Activated naive CD8-positive, alpha-beta T cell treated with anti-CD3 and anti-CD28 coated beads, Interleukin-2, amount 50 U/mL, for 24 hours (primary cell): ENCODE measurements around the gene TRPM2.
"Not testable (repeated sequence)": the region's sequence is repeated elsewhere in the genome, so short reads cannot be mapped to it uniquely, and the experiment has no call there.

Source experiments
- ATAC-seq: fragments of 150-1000 bp; cut with Tn5 transposase; one replicate; pipeline ENCODE4 v1.10.0; 2021
- DNase-seq: peaks from one replicate; pipeline ENCODE4 v3.0.0; 2021
- H3K27ac Mint-ChIP-seq: one replicate; pipeline ENCODE4 v1.8.0; 2021; ENCODE audit warnings: mild to moderate bottlenecking, mixed read lengths
- H3K27me3 Mint-ChIP-seq: one replicate; pipeline ENCODE4 v1.8.0; 2021; ENCODE audit warnings: mixed read lengths
- H3K36me3 Mint-ChIP-seq: one replicate; pipeline ENCODE4 v1.8.0; 2021; ENCODE audit warnings: low read depth, mixed read lengths
- H3K4me1 Mint-ChIP-seq: one replicate; pipeline ENCODE4 v1.8.0; 2021; ENCODE audit warnings: mixed read lengths
- H3K4me3 Mint-ChIP-seq: one replicate; pipeline ENCODE4 v1.8.0; 2021; ENCODE audit warnings: mild to moderate bottlenecking, moderate library complexity, mixed read lengths
- H3K9me3 Mint-ChIP-seq: one replicate; pipeline ENCODE4 v1.8.0; 2021; ENCODE audit warnings: mixed read lengths

The TRPM2 gene

DNA sequence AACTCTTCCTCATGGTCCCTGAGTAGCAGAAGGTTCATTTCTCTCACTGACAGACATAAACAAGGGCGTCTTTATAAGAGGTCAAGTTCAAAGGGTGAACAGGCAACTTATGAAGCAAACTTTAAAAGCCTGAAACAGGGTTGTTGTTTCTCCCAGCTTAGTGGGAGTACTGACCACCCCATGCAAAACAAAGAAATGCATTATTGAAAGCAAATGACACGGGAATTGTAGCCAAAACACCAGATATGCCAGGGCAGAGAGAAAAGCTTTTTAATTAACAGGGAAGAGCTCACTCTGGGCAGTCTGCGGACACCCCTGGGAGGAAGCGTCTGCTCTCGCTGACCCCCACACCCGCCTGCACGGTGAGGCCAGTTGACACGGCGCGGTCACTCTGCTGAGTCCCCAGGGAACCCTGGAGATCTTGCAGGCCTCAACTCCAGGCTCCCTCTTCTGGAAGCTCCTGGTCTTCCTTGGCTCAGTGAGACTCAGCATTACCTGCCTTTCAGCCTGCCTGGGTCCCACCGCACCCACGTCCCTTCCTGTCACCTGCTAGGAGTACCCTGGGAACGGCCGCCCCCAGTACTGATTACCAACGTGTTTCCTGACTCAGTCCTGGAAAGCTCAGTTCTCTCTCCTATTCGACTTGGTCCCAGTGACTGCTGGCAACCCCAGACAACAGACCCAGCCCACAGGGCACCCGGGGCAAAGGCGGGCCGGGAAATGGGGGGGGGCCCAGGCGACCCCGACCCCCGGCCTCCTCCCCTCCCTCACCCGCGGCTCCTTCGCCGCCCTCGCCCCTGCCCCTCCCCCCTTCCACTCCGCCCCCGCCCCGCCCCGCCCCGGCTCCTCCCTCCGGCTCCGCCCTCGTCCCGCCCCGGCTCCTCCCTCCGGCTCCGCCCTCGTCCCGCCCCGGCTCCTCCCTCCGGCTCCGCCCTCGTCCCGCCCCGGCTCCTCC lies 15.2 kb upstream of the TRPM2 start:
- ATAC-seq, result no peak
- Mint-ChIP-seq H3K4me3 (no peak overlapping the region), H3K9me3 (no peaks in the 10 kb centered on the region), H3K27me3 (no peaks in the 10 kb centered on the region), H3K4me1 (peaks cover 14% of the 10 kb centered on the region), H3K36me3 (no peaks in the 10 kb centered on the region), H3K27ac (peak overlapping the region; percentile 29)
- DNase-seq, result peak; percentile 31

DNA sequence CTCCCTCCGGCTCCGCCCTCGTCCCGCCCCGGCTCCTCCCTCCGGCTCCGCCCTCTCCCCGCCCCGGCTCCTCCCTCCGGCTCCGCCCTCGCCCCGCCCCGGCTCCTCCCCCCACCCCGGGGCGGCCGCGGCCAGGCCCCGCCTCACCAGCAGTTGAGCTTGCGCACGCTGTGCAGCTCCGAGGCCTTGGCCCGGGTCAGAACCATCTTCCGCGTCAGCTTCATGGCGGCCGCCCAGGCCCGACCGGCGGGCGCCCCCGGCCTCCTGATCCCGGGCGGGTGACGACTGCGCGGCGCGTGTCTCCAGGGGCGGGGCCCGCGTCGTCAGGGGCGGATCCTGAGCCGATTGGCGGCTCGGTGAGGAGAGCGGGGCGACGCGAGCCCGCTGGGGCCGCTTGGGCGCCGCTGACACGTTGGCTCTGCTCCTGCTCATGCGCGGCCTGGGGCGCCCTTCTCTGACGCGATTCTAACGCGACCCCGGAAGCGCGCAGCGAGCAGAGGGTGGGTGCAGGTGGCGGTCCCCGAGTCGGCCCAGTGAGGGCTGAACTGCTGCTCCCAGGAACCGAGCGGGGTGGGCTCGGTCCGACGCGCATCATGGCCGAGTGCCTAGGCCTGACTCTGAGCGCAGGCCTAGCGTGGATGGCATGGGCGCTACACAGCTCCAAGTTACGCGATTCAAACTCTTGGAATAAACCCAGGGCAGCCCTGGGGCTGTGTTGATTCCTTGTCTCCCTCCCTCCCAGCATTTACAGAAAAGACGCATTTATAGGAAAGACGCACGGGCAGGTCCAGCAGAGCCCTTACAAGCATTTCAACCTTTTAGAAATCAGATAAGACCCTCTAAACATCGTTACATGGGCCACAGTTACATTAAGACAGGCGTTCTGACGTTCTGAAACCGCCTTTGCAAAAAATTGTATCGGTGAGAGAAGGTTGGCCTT lies 14.2 kb upstream of the TRPM2 start, which contains the start of gene CFAP410:
CFAP410 (minus strand) TSS at position 420 of the 940 bp plus-strand sequence; CDS start at position 224, 196 bp downstream.
- H3K9me3 Mint-ChIP-seq, result no peaks in the 10 kb centered on the region
- H3K27me3 Mint-ChIP-seq, result no peaks in the 10 kb centered on the region
- peaks cover 14% of the 10 kb centered on the region for H3K4me1 Mint-ChIP-seq
- H3K4me3 Mint-ChIP-seq, result peak within 1 kb of the TSS; percentile 95
- H3K36me3 Mint-ChIP-seq, result no peaks in the 10 kb centered on the region
- H3K27ac Mint-ChIP-seq, result peak within 1 kb of the TSS; percentile 95
- DNase-seq (peak; percentile 95), ATAC-seq (peak; percentile 96)

DNA sequence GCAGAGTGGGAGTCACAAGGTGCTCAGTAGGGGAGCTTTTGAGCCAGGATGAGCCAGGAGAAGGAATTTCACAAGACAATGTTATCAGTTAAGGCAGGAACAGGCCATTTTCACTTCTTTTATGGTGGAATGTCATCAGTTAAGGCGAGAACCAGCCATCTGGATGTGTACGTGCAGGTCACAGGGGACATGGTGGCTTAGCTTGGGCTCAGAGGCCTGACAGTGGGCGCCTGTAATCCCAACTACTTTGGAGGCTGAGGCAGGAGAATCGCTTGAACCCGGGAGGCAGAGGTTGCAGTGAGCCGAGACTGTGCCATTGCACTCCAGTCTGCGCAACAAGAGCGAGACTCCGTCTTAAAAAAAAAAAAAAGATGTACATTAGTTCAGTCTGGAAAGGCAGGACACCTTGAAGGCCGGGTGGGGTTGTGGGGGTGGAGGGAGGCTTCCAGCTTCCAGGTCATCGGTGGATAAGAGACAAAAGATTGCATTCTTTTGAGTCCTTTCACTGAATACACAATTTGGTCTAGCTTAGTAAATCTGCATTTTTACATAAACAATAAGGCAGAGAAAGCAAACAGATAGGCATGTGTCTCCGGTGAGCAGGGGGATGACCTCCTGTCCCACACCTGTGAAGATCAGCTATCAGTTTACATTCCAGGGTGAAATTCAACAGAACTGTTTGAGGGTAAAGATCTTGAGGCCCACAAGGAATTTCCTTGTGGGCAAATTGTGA lies 11.5 kb upstream of the TRPM2 start:
- H3K4me3 Mint-ChIP-seq, H3K36me3 Mint-ChIP-seq, DNase-seq, H3K27me3 Mint-ChIP-seq, H3K9me3 Mint-ChIP-seq, H3K27ac Mint-ChIP-seq, ATAC-seq: not testable (repeated sequence)
- peaks cover 14% of the 10 kb centered on the region for H3K4me1 Mint-ChIP-seq

DNA sequence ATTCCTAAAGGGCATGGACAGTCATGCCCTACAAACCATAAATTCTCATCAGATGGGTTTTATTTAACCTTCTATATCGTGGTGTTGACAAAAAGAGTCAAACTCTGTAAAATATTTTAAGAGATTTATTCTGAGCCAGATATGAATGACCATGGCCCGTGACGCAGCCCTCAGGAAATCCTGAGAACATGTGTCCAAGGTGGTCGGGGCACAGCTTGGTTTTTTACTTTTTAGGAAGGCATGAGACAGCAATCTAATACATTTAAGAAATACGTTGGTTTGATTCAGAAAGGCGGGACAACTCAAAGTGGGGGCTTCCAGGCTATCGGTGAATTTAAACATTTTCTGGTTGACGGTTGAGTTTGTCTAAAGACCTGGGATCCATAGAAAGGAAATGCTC lies 10.4 kb upstream of the TRPM2 start:
- not testable (repeated sequence) for H3K27me3 Mint-ChIP-seq, H3K27ac Mint-ChIP-seq, H3K4me3 Mint-ChIP-seq, H3K9me3 Mint-ChIP-seq, DNase-seq, ATAC-seq, H3K36me3 Mint-ChIP-seq
- H3K4me1 Mint-ChIP-seq, result peaks cover 13% of the 10 kb centered on the region

DNA sequence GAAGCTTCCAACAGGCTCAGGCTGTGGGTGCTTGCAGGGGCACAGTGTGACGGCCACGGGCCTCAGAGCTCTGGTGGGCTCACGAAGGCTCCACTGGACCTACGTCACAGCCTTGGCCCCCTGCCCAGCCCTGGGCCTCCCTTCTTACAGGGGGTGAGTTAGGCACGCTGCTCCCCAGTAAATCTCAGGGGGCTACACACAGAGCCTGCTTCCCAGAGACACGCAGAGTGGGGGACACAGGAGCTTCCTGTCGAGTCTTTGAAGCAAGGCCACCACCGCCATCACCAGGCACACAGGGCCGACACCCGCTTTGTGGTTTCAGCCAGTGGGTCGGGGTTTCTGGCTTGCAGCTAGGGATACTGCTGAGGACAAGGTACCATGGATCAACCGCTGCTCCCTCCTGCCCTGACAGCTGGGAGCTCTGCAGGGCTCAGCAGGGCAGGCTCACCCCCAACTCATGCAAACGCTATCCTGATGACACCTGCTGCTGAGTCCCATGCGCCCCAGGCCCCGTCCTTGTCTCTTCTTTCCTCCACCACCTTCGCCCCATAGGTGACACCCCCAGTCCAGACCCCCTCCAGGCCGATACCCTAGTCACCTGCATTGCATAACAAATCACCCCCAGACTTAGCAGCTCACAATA lies 8.8 kb upstream of the TRPM2 start:
- DNase-seq (no peak), ATAC-seq (no peak)
- Mint-ChIP-seq H3K36me3 (no peaks in the 10 kb centered on the region), H3K27me3 (peaks cover 7% of the 10 kb centered on the region), H3K9me3 (no peaks in the 10 kb centered on the region), H3K4me3 (no peak overlapping the region), H3K27ac (no peak overlapping the region), H3K4me1 (peaks cover 10% of the 10 kb centered on the region)

DNA sequence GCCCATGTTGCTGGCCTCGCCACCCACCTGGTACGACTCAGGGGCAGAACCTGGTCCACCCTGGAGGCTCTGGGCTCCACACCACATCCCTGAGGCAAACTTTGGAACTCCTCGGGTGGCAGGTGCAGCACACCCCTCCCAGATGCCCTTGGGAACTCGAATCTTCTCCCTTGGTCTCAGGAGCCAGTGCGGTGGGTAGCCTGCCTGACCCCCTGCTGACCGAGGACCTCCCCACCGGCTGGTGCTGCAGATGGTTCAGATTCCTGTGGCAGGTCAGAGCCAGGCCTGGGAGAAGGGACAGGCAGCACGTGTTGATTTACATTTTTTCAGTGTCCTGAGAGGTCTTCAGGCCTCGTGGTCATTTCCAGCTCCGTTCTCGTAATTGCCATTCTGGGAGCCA lies 7.9 kb upstream of the TRPM2 start:
- Mint-ChIP-seq H3K4me1 (peaks cover 2% of the 10 kb centered on the region), H3K4me3 (no peak overlapping the region), H3K27me3 (peaks cover 7% of the 10 kb centered on the region), H3K36me3 (no peaks in the 10 kb centered on the region), H3K27ac (no peak overlapping the region), H3K9me3 (no peaks in the 10 kb centered on the region)
- DNase-seq, result no peak
- no peak for ATAC-seq

DNA sequence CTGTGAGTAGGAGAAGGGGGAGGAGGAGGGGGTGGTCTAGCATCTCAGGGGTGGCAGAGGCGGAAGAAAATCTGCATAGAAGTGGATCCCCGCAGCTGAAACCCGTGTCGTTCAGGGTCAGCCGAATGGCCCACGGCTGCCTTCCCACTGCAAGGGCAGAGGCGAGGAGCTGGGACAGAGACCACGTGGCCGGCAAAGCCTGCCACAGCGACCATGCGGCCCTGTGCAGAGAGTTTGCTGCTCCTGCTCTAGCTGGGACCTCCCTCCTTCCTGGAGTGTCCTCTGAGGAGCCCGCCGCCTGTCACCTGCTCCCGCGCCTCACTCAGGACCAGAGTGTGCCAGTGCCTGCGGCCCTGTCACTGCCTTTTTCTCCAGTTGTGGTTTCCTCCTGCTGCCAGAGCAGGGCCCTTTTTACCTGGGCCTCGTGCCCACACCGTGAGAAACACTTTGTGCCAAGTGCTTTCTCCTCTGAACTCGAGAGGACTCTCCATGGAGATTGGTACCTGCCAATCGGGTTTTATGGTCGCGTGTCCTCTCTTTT lies 5.4 kb upstream of the TRPM2 start:
- peaks cover 12% of the 10 kb centered on the region for H3K27me3 Mint-ChIP-seq
- DNase-seq, result no peak
- no peak overlapping the region for H3K27ac Mint-ChIP-seq
- no peaks in the 10 kb centered on the region for H3K36me3 Mint-ChIP-seq
- peaks cover 10% of the 10 kb centered on the region for H3K4me1 Mint-ChIP-seq
- no peaks in the 10 kb centered on the region for H3K9me3 Mint-ChIP-seq
- no peak for ATAC-seq
- H3K4me3 Mint-ChIP-seq, result no peak overlapping the region

DNA sequence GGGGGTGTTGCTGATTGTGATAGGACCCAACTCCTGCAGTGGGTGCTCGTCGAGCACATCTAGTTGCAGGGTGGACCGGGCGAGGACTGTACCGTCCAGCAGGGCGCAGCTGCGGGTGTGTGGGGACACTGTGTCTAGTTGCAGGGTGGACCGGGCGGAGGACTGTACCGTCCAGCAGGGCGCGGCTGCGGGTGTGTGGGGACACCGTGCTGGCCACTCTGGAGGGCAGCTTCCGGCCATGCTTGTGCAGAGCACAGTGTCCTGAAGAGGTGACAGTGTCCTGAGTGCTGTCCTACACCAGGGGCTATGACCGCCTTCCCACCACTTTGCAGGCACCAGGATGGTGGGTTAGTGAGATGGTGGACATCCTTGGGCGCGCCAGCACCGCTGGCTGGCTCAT lies 4.6 kb upstream of the TRPM2 start:
- Mint-ChIP-seq H3K27ac (no peak overlapping the region), H3K4me3 (no peak overlapping the region), H3K9me3 (no peaks in the 10 kb centered on the region), H3K36me3 (no peaks in the 10 kb centered on the region), H3K4me1 (peaks cover 19% of the 10 kb centered on the region), H3K27me3 (peaks cover 12% of the 10 kb centered on the region)
- DNase-seq, result no peak
- ATAC-seq, result no peak

DNA sequence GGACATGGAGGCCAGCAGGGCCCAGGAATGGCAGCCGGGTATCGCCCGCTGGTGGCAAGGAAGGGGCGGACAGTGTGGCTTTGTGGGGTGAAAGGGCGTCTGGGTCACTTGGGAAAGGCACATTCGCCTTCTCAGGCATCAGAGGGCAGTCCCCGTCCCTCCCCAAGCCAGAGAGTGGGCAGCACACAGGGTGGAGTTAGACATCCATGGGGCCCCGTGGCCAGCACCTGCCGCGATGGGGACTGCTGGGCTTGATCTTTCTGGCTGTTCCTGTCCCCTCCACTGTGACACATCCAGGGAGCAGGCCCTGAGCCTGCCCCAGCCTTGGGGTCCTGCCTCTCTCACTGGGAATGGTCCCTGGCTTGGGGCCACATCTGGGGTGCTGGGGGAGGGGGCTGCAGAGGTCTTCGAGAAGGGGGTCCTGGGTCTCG lies 4.0 kb upstream of the TRPM2 start:
- Mint-ChIP-seq H3K9me3 (no peaks in the 10 kb centered on the region), H3K36me3 (no peaks in the 10 kb centered on the region), H3K4me3 (no peak overlapping the region), H3K27me3 (peaks cover 12% of the 10 kb centered on the region), H3K4me1 (peaks cover 24% of the 10 kb centered on the region), H3K27ac (no peak overlapping the region)
- DNase-seq (no peak), ATAC-seq (no peak)

DNA sequence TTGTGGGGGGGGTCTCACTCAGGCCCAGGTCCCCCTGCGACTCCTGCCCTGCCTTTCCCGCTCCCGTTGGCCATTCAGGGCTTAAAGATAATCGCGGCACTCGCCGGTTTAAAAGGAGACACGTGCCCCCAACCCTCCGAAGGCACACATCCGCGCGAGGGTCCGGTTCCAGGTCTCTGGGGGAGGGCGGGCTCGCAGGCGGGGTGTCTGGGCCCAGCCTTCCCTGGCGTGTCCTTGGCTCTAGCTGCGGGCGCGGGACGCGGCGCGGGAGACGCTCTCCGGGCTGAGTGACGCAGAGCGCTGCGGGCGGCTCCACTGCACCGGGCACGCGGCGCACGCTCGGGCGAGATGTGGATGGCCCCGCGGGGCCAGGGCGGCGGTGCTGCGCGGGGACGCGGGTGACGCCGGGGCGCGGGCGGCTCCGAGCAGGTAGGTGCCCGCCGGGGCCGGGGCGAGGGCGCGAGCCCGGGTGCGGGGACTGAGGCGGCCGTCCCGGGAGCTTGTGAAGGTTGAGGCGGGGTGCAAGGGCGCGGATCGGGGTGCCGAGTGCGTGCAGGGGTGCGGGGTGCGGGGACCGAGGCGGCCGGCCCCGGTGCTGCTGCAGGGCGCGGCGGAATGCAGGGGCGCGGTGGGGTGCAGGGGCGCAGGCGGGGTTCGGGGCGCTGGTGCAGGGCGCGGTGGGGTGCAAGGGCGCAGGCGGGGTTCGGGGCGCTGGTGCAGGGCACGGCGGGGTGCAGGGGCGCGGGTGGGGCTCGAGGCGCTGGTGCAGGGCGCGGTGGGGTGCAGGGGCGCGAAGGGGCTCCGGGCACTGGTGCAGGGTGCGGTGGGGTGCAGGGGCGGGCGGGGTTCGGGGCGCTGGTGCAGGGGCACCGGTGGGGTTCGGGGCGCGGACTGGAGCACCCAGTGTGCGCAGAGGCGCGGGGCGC lies 3.3 kb upstream of the TRPM2 start:
- no peaks in the 10 kb centered on the region for H3K9me3 Mint-ChIP-seq
- no peaks in the 10 kb centered on the region for H3K36me3 Mint-ChIP-seq
- H3K27me3 Mint-ChIP-seq, result peaks cover 12% of the 10 kb centered on the region
- H3K4me1 Mint-ChIP-seq, result peaks cover 30% of the 10 kb centered on the region
- no peak for ATAC-seq
- H3K27ac Mint-ChIP-seq, result no peak overlapping the region
- DNase-seq, result no peak
- H3K4me3 Mint-ChIP-seq, result no peak overlapping the region

DNA sequence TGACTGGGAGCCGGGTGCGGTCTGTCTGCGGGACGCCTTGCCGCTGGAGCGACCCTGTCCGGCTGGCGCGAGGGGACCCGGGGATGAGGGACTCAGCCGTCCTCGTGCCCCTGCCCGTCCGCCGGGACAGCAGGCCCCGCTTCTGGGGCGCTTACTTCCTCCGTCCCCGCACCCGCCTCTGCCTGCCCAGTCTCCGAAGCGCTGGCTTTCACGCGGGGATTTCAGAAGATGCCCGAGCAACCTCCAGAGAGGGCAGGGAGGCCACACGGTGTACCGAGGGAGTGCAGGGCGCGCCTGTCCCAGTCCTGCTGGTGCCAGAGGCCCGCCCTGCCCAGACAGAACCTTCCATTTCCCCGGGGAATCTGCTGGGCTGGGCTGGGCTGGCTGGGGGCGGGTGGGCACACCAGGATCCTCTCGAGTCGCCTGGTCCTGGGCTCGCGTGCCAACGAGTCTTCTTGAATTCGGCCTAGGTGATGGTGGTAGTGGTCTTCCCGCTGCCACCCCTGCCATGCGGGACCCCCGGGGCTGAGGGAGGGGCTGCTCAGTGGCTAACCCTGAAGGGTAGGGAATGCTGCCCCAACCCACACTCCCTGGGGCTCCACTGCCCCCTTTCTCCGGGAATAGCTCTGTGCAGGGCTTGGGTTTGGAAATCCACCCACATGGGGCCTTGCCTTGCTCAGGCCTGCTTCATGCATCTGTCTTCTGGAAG lies 2.5 kb upstream of the TRPM2 start:
- H3K9me3 Mint-ChIP-seq, result no peaks in the 10 kb centered on the region
- no peak overlapping the region for H3K4me3 Mint-ChIP-seq
- no peaks in the 10 kb centered on the region for H3K36me3 Mint-ChIP-seq
- no peak overlapping the region for H3K27ac Mint-ChIP-seq
- peaks cover 12% of the 10 kb centered on the region for H3K27me3 Mint-ChIP-seq
- ATAC-seq, result no peak
- H3K4me1 Mint-ChIP-seq, result peaks cover 36% of the 10 kb centered on the region
- DNase-seq, result no peak

DNA sequence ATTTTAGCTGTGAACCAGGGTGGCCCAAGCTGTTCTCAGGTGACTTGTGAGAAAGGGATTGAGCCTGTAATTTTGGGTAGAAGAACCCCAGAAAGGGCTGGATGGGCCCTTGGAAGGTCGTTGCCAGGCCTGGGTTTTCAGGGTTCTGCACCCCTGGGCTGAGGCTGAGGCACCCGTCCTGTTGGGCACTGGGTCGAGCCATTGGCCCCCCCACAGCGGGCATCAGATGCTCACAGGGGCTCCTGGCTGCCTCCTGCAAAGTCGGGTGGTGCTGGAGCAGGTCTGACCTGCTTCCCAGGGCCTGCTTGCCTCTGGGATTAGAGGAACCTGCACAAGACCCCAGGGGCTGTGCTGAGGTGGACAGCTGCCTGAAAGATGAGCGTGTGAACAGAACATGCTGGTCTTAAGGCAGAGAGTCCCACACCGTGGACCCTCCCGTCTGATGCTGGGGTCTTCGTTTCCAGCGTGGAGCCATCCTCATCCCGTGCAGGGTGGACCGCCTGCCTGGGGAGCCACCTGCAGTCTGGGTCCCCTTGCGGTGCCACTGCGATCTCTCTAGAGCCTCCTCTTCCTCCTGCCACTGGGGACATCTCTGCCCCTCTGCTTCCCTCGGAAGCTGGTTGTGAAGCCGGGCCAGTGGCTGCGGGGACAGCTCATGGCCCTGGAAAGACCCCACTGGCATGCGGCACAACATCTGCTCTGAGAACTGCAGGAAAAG lies 1.7 kb upstream of the TRPM2 start:
- Mint-ChIP-seq H3K4me3 (no peak overlapping the region), H3K4me1 (peaks cover 43% of the 10 kb centered on the region), H3K27me3 (peaks cover 12% of the 10 kb centered on the region), H3K27ac (no peak overlapping the region), H3K9me3 (no peaks in the 10 kb centered on the region), H3K36me3 (no peaks in the 10 kb centered on the region)
- ATAC-seq, result no peak
- DNase-seq, result no peak
